Occipital lobe (tissue), 2 donors: ENCODE measurements around the gene MADD. TPM values are rescaled to one million over a fixed set of nuclear protein-coding genes. Genes with fewer than 3 reads are reported as not detected.
A peak's percentile ranks its signal among the peaks of the same experiment; 100 is the strongest.

ENCODE experiments used
- DNase-seq: peaks from one replicate; lab custom pipeline; 2025; lab: John Stamatoyannopoulos, UW
- total RNA-seq: library from RNA; depleted of rRNA; stranded (reverse); fragments of >200 nt; gene quantifications from one replicate; pipeline ENCODE4 v1.2.3, GENCODE V29; 2014

The MADD gene
- total RNA-seq: 58.0 TPM

DNA sequence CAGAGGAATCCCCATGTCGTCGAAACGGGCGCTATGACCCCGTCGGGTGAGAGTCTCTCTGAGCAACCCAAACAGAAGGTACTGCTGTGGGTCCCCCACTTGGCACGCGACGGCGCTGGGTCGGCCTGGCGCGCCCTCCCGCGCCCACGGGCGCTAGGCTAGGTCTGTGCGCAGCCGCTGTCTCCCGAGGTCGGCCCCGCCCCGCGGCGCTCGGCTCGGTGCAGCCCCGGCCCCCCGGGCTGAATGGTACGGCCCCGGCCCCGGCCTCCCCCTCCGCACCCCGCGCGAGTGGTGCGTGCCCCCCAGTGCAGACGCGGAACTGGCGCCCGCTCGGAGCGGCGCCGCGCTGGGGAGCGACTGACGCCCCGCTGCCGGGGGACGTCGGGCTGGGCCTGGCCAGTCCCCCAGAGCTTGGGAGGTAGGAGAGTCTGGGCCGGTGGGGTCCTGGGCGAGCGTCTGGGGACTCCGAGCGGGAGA, at the start of gene MADD:
Gene MADD (plus strand): TSS at position 305 of the 477 bp plus-strand sequence.
- peak; percentile 88 for DNase-seq

DNA sequence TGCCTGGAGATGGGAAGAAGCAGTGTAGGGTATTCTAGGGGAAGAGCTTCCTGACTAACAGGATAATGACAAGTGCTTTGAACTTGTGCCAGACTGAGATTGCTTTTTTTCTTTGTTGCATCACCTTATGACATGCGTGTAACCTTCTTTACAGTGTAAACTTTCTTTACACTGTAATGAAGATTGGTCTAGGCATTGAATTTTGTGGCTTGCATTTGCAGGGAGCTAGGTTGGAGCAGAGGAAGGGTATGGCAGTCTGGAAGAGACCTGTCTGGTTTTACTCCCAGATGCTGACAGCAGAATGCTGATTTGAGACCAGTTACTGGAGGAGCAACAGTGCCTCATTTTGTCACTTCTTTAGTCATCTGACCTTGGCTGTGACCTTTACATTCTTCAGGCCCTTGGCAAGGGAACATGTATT, 49.5 kb upstream of the MADD start:
- no peak for DNase-seq

- DNase-seq: no peak
These were observed 47.2 kb upstream of the MADD start for GRCh38 chr11:47222696-47223095.

GRCh38 chr11:47225552-47226400, 44.2 kb upstream of the MADD start:
- DNase-seq: no peak

DNA sequence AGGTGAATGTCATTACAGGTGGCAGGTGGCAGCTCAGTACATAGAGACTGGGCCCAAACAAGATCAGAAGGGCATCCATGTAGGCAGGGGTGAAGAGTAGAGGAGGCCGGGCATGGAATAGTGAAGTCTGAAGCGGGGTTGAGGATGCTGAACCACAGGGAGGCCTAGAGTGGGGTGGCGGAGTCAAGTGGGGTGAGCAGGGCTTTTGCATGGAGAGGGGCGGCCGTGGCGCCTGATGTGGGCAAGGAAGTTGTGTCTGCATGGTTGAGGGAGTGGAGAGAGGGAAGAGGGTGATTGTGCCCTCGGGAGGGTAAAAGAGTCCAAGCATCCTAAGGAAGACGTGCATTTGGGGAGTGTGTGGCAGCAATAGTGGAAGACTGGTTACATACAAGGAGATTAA, 40.8 kb upstream of the MADD start:
- DNase-seq: no peak

DNA sequence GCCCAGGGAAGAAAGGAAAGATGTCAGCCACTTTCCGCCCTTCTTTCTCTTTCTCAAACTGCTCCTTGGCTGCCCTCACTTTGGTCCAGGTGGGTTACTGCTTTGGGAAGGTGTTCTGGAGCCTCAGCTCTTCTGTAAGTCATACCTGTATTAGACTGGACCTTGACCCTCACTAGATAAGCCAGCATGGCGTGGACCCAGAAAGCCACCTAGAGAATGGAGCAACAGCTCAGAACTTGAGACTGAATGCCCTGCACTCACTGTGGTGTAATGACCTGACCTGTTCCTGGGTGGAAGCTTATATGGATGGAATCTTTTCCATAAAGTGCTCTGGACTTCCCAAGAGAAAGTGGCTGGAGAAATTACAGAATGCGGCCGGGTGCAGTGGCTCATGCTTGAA, 36.9 kb upstream of the MADD start:
- no peak for DNase-seq

DNA sequence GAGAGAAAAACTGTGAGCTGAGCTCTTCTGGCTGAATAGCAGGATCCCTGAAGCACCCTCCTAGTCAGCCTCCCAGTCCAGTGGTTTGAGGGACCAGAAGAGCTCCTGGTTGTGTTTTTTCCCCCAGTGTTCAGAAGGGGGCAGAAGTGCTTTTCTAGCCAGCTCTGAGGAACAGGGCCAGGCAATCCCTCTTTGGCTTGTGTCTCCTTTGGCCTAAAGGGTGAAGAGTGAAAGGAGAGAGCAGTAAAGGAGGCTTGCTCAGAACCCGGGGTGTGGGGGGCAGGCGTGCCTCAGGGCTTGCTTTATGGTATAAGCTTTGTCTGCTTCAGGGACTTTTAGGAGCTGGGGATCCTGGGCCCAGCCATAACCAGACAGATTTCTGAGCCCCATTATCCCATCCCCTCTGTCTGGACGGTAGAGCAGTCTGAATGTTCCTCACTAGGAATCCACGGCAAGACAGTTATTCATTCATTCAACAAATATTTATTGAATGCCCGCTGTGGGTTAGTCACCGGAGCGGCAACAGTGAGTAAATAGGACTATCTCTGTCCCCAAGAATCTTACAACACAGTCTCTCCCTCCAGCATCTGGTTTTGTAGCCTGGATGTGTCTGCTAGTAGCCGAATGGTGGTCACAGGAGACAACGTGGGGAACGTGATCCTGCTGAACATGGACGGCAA, 35.8 kb upstream of the MADD start:
- no peak for DNase-seq

GRCh38 chr11:47234669-47235100, 35.2 kb upstream of the MADD start:
- DNase-seq: peak; percentile 11

GRCh38 chr11:47235163-47235562, 34.8 kb upstream of the MADD start:
- DNase-seq: no peak

GRCh38 chr11:47236482-47236881, 33.5 kb upstream of the MADD start:
- no peak for DNase-seq

DNA sequence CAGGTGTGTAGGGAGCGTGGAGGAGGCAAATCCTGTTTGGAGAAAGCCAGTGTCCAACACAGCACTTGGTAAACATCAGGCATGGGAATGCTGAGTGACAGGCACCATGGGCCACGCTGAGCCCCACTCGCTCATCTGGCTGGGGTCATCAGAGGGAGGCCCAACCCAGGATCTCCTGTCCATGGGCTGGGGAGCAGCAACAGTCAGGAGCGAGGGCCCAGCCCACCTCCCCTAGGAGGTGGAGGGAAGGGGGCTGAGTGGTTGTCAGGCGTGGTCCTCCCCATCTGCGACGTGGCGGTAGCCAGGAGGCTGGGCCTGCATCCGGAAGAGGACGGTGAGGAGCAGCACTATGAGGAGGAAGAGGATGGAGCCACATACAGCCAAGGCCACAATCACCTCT, 30.1 kb upstream of the MADD start:
- no peak for DNase-seq

- DNase-seq: no peak
These were observed 28.1 kb upstream of the MADD start for GRCh38 chr11:47241841-47242301.

GRCh38 chr11:47242596-47243192, 27.2 kb upstream of the MADD start:
- DNase-seq: no peak

DNA sequence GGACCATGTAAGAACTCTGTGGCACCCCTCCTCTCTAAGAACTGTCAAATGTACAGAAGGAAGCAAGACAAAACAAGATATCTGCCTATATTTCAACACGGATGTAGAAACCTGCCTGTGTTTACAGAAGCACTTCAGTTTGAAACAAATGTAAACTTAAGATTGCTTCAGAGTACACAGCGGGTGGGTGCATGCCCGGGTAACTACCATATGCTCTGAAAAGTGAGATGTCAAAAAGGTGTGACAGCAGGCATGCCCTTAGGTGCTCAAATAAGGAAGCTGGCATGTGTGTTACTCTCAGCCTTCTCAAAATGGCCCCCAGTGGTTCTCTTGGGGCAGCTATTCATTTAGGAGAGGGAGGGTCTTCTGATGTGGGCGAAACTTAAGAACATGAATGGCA, 26.5 kb upstream of the MADD start:
- DNase-seq: no peak

DNA sequence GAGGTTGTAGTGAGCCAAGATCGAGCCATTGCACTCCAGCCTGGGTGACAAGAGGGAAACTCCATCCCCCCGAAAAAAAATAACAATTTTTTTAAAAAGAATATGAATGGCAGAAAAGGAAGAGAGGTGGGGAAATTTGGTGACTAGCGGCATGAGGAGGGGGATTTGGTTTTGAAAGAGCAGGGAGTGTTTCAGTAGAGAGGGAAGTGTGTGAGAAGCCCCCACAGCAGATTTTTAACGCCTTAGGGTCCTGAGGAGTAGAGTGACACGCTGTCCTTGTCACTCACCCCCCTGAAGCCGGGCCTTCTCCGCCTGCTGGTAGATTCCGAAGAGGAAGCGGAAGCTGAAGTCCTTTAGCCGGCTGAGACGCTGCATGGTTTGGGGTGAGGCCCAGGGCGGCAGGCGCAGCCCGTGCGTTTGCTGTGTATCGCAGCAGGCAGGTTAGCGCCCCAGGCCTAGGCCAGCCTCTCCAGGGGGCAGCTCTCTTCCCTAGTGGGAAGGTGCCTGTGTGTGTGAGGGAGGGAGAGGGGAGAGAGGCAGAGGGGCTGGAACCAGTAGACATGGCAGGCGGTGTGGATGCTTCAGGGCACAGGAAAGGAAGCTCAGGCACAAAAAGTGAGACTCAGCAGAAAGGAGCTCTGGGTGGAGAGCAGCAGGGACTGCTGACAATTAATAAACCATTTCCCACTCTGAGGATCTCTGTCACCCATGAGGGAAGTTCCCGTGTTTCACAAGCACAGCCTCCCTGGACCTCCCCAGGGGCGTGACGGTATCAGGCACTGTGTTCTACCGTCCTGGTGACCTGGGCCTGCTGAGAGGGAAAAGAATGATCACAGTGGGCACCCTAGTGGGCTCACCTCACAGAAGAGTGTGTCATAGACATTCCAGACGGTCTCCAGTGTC, 25.2 kb upstream of the MADD start:
- DNase-seq: no peak

- DNase-seq: no peak
These were observed 24.1 kb upstream of the MADD start for GRCh38 chr11:47245611-47246357.

- no peak for DNase-seq
These were observed 22.4 kb upstream of the MADD start for GRCh38 chr11:47247502-47247901.

GRCh38 chr11:47248304-47248663, 21.6 kb upstream of the MADD start:
- DNase-seq: no peak

GRCh38 chr11:47248664-47249377, 21.1 kb upstream of the MADD start, which contains the start of gene ACP2:
Gene ACP2, minus strand, starts transcription at chr11:47248814. Its CDS starts 25 bp downstream, at chr11:47248789.
- DNase-seq: peak; percentile 87

- DNase-seq: no peak
These were observed 20.6 kb upstream of the MADD start for GRCh38 chr11:47249378-47249715.
